ENCODE measurements around the gene MAGEF1. TPM values are rescaled to one million over a fixed set of nuclear protein-coding genes. Genes with fewer than 3 reads are reported as not detected.

Gene MAGEF1
- total RNA-seq, 1 donor from 2014 or later: 10.9 TPM

DNA sequence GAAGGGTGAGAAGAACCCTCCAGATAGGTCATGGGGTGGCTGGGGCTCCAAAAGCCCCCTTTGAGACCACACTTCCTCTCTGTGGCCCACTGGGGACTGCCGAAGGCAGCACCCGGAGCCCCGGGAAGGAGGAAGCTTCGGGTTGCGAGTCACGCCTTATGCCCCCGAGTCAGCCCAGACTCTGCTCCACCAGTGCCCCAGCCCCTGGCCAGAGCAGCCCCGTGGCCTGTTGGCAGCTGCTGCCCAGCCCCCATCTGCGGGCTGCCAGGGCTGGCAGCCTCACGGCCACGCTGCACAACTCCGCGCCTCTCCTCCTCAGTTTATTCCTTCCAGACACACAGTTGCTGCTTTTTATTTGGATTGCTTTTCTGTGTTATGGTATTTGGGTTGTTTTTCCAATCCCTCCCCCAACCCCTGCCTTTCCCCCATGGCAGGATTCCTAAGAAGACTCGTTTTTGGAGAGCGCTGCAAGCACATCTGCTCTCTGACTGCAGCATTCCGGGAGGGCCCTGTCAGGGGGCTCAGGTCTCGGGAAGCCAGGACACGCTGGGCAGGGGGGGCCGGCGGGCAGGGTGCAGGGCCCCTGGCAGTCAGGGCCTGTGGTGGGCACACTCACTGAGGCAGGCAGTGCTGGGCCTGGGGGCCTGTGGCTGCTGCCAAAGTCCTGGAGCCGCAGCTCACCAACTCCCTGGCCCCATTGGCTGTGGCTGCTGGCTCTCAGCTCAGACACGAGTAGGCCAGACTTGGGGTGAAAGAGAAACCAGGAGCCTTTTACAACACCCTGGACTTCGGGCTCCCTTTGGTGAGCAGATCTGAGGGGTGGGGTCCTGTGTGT lies 20.2 kb downstream of the MAGEF1 start:
- intact Hi-C loops (cut with micrococcal nuclease): no loop called here

DNA sequence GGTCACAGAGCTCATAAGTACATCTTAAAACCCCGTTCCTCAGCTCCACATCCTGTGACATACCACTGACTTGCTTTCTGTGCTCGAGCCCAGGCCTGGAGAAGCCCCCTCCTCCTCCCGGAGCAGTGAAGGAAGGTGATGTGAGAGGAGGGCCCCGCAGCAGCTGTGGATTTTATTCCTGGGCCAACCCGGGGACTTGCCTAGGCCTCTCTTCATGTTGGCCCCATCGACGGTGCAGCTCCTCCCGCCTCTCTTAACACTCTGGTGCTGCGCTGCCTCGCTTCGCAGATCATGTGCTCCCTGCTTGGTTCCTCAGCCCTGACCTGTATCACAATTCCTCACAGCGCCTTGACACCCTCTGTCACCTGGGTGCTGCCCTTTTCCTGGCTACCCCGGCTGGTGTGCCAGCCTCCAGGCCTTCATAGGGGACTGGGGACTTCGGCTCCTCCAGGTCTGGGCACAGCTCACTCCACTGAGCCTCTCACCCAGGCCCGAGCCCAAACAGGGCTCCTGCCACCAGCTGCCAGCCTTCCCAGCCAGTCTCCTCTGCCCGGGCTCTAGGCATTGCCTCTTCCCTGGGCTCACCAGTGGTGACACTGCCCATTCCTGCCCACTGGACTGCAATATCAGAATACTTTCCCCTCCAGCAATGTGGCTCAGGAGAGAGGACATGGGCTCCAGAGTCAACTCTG lies 21.5 kb downstream of the MAGEF1 start:
- intact Hi-C loops (cut with micrococcal nuclease): no loop called here

DNA sequence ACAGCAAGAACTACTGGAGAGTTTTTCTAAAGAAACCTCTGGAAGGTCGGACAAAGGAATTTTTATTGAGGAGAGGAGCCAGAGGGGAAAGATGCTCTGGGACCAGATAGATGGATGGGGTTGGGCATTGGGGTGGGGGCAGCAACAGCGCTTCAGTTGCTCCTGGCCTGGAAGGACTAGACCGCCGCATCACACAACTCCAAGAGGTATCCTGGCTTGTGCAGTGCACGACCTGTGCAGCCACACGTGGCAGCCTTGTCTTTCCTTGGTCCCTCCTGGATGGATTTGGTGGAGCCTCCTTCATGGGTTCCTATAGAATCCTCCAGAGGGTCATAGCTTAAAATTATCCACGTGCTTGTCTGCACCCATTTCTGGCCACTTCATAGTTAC lies 23.0 kb downstream of the MAGEF1 start:
- intact Hi-C loops (cut with micrococcal nuclease): no loop called here

DNA sequence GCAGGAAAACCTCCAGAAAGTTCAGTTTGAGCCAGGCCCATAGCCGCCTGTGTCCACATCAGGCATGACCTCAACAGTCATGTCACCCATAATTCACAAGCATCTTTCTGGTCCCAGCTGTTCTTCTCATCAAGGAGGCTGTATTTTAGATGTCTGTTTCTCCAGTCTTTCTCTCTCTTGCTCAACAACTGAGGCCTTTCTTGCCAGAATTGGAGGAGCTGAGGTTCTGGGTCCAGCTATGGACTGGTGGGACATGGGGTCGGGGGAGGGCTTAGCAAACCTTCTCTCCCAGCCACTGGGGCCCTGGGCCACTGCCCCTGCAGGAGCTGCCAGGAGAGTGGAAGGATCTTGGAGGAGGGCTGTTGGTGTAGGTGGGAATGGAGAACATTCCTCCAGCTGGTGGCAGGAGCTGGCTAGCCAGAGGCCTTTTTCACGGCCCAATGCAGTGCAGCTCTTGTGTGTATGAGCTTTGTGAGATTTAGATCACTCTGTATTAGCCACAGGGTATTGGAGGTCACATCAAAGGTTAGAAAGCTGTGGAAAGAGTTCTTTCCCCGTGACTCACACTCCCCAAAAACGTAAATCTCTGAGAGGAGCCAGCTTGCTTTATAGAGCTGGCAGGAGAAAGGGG lies 23.5 kb downstream of the MAGEF1 start:
- intact Hi-C loops (cut with micrococcal nuclease): no loop called here

DNA sequence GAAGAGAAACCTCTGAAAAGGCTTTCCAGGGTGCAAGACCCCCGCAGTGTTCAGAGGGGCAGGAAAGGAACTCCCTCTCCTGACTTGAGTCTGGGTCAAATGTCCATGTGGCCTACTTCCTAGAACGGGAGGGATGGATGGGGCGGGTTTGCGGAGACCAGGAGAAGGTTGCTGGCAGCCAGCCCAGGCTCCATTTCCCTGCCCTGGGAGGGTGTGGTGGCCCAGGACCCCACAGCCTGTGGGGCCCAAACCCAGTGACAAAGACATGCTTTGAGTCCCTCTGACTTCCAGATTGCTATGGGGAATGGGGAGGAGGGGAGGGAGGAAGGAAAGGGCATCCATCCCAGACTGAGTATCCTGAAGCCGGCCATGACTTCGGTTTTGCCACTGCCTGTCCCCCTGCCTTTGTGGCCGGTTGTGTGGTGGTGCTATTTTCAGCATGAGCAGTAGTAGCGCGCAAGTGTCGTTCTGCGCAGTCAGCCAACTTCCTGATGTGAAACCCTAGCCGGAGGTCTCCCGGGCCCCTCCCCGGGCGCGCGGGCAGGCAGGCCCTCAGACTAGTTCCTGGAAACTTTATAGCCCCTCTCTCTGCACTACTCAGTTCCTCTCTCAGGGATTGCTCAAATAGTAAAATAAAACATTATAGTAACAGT lies 24.4 kb downstream of the MAGEF1 start:
- intact Hi-C loops (cut with micrococcal nuclease): no loop called here

DNA sequence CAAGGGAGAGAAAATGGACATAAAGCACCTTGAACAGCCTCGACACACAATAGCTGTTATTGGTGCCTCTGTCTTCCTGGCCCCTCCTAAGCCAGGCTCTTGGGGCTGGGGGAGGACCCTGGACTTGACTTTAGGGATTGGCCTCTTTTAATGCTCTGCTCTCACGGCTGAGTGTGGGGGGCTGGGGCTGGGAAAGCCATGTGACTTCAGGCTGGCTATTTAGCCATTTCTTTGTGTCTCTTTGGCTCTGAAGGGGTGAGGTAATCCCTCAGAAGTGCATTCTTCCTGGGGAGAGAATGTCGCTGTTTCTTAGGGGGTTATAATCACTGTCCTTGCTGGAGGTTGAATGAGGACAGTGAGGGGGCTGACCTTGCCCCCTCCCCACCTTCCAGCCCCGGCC lies 26.2 kb downstream of the MAGEF1 start:
- intact Hi-C loops (cut with micrococcal nuclease): no loop called here

DNA sequence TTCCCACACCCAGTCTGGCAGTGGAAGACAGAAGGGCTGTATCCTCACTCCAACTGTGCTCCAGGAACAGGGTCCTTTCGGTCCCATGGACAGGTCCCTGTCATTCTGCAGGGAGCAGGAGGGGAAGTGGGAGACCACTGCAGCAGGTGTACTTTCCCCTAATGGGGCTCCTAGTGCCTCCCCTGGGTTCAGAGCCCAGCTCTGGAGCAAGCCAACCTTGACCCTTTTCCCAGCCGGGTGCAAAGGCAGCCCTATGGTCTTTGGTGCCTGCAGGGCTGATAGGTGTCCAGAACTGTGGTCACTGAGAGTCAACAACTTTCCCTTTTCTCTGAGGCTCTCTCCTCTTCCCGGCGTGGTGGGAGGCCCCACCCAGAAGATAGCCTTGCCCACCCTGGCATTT lies 26.8 kb downstream of the MAGEF1 start:
- intact Hi-C loops (cut with micrococcal nuclease): no loop called here

DNA sequence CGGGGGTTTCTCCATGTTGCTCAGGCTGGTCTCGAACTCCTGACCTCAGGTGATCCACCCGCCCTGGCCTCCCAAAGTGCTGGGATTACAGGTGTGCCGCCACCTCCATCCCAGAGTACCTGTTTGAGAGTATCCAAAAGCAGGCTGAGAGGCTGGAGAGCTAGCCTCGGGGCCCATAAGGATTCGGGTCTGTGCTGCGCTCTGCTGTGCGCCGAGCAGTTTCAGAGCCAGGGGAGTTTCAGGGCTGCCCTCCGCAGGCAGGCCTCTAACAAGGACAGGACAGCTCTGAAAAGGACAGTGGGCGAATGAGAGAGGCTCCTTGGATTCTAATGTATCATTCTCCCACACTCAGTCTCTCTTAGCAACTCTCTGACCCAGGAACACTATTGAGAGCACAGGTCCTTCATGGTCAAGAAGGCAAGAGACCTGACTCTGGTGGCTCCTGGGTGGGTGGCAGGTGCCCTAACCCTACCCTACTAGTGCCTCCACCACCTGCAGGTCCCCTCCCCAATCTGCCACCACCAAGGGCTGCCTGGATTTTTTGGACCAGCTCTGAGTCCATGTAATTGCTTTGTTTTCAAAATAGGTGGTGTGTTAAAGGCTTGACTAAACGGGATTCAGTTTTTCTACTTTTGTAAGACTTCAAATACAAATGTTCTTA lies 27.8 kb downstream of the MAGEF1 start:
- intact Hi-C loops (cut with micrococcal nuclease): no loop called here

DNA sequence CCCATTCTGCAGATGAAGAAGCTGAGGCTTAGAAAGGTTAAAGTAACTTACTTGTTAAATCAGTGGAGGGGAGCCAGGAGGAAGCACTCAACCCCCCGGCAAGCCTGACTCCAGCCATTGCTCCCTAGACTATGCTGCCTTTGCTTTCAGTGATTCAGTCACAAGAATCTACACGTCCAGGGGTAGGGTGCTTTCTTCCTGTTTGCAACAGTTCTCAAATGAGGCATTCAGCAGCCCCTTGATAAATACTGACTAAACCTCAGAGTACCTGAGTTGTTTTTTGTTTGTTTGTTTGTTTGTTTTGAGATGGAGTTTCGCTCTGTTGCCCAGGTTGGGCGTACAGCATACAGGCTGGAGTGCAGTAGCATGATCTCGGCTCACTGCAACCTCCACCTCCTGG lies 28.6 kb downstream of the MAGEF1 start:
- intact Hi-C loops (cut with micrococcal nuclease): no loop called here

DNA sequence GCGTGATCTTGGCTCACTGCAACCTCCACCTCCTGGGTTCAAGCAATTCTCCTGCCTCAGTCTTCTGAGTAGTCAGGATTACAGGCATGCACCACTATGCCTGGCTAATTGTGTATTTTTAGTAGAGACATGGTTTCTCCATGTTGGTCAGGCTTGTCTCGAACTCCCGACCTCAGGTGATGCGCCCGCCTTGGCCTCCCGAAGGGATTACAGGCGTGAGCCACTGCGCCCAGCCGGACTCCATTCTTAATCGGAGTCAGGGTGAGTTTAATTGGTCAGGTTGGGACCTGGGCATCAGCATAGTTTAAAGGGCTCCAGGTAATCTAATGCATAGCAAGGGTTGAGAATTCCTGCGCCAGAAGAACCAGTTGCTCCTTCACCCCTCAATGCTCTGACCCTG lies 29.2 kb downstream of the MAGEF1 start:
- intact Hi-C loops (cut with micrococcal nuclease): no loop called here

DNA sequence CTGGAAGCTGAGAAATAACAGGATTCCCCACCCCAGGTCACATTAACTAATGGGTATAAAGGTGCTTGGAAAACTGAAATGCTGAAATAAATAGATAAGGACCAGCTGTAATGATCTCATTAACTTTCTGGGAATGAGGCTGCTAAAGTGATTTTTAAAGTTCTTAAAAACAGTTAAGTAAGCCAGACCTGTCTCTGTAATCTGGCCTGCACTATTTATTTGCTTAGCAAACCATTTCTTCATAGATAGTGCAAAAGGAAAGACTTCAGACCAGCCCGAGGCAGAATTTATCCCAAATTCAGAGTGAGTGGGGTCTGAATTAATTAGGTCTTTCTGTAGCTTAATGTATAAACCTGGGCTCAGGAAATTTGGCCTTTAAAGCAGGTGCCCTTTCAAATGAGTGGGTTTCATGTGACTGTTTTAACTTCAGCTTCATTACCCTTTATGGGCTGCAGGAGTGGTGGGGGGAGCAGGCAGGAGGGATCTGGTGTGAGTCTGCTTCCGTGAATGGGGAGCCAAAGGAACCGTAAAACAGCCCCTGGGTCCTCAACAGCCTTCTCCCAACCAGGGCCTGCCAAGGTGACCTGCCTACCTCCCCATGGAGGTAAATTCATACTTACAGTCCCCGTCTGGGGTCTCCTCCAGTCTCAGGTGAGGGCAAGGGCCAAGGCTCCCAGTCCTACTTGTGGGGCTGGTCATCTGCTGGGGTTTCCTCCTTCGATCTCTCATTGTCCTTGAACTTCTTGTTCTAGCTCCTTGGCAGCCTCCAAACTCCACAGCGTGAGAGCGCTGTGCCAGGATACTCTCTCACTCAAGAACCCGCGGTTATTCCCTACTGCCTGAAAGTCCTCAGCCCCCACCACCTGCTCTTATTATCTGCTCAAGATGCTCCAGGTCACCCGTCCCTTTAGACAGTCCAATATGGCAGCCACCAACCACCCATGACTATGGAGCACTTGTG lies 31.2 kb downstream of the MAGEF1 start:
- intact Hi-C loops (cut with micrococcal nuclease): no loop called here

DNA sequence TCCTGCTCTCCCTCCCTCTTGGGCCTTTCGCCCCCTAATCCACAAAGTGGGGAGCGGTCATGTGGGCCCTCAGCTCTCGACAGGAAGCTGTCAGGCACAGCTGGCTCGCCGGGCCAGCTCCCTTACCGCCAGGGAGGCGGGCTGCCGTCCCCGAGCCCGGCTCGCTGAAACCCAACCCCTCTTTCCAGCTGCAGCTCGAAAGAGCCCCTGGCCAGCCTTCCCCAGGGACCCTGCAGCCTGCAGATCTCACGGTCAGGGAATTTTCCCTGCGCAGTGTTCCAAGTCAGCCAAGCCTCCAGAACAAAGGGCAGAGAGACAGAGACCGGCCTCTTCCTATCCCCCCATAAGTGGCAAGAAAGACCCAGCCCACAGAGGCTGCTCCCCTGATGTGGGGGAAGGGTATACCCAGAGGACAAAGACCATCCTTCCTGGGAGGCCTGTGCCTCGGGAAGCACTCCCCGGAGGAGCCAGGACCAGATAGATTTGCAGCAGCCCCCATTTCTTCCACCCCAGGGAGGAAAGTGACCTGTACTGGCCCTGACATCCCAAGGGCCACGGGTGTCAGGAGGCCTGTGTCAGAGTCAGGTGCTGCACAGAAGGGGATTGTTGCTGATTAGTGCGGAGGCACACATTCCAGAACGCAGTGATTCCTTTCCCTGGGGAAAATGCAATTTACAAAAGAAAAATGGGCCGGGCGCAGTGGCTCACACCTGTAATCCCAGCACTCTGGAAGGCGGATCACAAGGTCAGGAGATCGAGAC lies 32.6 kb downstream of the MAGEF1 start:
- intact Hi-C loops (cut with micrococcal nuclease): no loop called here

DNA sequence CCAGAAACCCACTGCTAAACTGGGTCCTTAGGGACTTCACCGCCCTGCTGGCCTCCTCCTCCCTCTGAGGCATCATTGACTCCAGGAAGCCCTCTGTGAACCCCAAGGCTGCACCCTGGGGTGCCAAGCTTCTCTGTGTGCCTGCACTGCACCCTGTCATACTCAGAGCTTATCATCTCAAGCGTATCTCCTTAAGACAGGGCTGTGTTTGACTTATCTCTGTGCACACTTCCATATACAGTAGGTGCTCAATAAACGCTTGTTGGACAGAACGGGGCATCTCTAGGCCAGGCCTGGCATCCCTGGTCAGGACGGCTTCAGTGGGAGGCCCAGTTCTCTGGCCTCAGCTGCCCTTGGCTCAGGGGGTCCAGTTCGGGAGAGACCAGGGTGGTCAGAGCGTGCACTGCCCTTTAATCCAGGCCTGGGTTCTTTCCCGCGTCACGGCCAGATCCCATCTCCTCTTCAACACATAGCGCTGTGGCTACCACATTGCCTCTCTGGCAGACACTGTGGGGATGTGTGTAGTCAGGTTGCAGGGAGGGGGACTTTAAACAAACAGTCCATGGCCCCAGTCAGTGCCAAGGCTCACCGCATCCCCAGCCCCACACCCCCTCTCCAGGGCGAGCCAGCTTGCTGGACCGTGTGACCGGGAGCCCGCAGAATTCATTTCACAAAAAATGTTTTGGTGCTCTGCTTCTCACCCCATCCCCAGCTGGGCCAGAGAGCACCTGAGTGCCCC lies 33.4 kb downstream of the MAGEF1 start:
- intact Hi-C loops (cut with micrococcal nuclease): no loop called here

DNA sequence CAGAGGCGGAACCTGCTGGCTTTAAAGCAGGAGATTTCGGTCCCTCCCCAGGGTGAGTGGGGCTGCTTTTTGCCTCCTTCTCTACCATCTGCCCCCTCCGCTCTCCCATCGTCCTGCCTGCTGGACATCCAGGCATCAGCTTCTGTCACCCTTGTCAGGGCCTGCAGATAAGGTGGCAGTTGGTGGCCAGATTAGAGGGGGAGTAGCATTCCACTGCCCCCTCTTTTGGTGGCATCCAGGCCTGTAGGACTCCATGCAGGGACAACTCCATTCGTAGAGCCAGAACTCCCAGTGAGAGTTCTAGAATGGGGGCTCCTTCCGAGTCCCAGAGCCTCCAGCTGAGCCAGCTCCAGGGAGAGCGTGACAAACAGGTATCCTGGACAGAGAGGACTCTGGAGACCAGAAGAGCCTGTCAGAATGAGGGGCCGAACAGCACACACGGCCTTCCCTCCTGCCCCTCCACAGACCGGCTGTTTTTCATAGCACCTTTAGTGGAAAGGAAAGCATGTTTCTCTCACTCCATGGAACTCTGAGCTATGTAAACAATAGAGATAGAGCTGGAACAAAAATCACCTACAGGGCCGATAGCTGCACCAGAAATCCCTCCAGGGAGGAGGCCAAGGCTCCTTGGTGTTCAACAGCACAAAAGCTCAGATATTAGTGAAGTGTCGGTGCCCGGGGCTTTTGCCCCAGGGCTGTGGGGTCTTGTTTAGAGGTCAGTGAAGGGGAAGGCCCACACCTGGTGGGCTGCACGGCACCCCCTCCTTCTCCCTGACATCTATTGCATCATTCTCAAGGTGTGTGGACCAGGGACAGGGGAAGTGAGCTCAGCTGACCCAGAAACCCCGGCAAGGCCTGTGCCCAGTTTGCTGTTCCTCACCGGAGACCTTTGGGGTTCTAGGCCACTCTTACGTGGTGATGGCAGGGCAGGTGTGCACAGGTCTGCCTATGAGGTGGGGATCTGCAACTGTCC lies 34.2 kb downstream of the MAGEF1 start:
- intact Hi-C loops (cut with micrococcal nuclease): no loop called here

DNA sequence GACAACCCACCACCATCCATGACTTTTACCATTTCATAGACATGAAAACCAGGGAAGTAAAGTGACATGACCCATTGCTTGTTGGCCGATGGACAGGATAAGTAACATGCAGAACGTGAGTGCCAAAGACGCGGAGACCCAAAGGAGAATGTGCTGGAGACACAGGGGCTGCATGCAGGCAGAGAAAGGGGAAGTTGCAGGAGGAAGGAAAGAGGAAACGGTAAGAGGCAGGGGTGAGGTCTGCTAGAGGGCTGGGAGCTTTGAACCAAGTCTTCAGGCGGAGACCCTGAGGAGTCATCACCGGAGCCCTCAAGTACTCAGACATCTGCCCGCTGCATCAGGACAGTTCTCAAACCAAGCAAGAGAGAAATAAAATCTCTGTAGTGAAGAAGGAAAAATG lies 34.9 kb downstream of the MAGEF1 start:
- intact Hi-C loops (cut with micrococcal nuclease): no loop called here

DNA sequence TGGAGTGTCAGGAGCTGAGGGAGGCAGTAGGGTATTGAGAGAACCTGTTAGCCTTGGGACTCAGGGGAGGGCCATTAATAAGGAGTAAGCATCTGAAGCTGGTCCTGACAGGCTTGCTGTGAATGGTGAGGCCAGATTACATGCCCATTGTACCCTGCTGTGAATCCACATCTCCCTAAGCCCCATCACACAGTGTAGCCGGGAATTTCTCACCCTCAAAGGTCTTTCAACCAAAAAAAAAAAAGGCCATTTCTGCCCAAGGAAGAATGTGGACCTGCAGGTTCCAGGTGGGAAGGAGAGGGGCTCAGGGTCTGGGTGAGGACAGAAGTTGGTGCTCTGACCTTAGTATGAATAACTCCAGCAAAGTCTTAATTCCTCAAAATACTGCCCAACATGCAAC lies 37.2 kb downstream of the MAGEF1 start:
- intact Hi-C loops (cut with micrococcal nuclease): no loop called here

DNA sequence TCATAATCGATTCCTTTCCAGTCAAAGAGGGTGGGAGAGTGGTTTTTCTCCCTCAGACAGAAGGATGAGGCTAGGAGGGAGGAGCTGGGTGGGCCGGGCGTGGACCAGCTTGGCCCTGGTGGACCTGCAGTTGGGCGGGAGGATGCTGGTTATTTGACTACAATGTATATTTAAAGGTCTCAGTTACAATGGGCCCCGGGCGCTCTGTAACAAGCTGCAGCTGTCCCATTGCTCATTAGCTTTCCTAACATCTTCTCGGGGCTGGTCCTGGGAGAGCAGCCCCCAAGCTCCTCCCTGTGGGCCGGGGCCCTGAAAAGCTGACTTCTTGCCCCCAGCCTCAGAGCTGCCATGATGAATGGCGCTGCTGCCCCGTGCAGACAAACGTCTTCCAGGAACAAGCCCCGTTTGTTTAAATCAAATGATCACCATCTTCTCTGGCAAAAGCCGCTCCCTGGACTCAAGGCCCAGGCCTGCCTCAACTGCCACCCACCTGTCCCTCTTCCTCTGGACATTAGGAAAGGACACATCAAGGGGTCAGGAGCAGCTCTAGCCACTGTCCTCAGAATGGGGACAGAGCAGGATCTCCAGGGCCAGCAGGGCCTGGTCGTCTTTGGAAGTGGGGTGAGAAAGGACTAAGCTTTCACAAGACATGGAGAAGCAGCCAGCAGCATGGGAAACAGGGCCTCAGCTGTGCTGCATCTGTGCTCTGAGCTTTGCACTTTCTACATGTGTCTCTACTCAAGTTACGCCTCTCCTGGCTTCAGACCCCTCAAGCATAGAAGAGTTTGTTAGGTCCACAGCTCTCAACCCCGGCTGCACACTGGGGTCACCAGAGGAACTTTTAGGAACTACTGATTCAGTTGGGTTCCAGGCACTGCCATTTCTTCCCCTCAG lies 38.6 kb downstream of the MAGEF1 start:
- intact Hi-C loops (cut with micrococcal nuclease): no loop called here

All from T-helper 2 cell treated with Interferon-gamma antibody and Interleukin-4, amounts not matched to agents 100 ng/mL and 5 ng/mL, for 36 hours (primary cell).